GM23248 (cell line): ENCODE measurements around the gene EMC9. TPM values are rescaled to one million over a fixed set of nuclear protein-coding genes. Genes with fewer than 3 reads are reported as not detected.

ENCODE experiments used
- DNase-seq: peaks from one replicate; pipeline ENCODE4 v3.0.0-alpha.2; 2015
- H2AFZ ChIP-seq: fragments of 200-600 bp; sonication (generic); 2 replicates; pipeline ENCODE4 v1.6.1; 2016; ENCODE audit warnings: antibody characterized with exemption
- H3F3A ChIP-seq: fragments of 200-600 bp; sonication (generic); 2 replicates; pipeline ENCODE4 v1.6.1; 2016; ENCODE audit warnings: mild to moderate bottlenecking, antibody characterized with exemption, mixed run types; ENCODE audit not compliant: insufficient read depth
- H3K27ac ChIP-seq: fragments of 200-600 bp; sonication (generic); 2 replicates; pipeline ENCODE4 v1.5.1; 2016; ENCODE audit warnings: mild to moderate bottlenecking
- H3K27me3 ChIP-seq: fragments of 200-600 bp; sonication (generic); replicated peaks from 2 replicates; pipeline ENCODE4 v1.6.1; 2016; ENCODE audit warnings: mild to moderate bottlenecking; ENCODE audit not compliant: insufficient read depth
- H3K36me3 ChIP-seq: fragments of 200-600 bp; sonication (generic); 2 replicates; pipeline ENCODE4 v1.6.1; 2016; ENCODE audit warnings: low read depth, mild to moderate bottlenecking
- H3K4me1 ChIP-seq: fragments of 200-600 bp; sonication (generic); 2 replicates; pipeline ENCODE4 v1.6.1; 2016; ENCODE audit warnings: mild to moderate bottlenecking; ENCODE audit not compliant: insufficient read depth
- H3K4me2 ChIP-seq: fragments of 200-600 bp; sonication (generic); one replicate; pipeline ENCODE4 v1.6.1; 2016; ENCODE audit warnings: mild to moderate bottlenecking; ENCODE audit not compliant: unreplicated experiment
- H3K4me3 ChIP-seq: fragments of 200-600 bp; sonication (generic); 2 replicates; pipeline ENCODE4 v1.5.1; 2016; ENCODE audit warnings: mild to moderate bottlenecking
- H3K79me2 ChIP-seq: fragments of 200-600 bp; sonication (generic); 2 replicates; pipeline ENCODE4 v1.6.1; 2016; ENCODE audit warnings: mild to moderate bottlenecking; ENCODE audit not compliant: insufficient read depth
- H3K9ac ChIP-seq: fragments of 200-600 bp; sonication (generic); 2 replicates; pipeline ENCODE4 v1.6.1; 2016; ENCODE audit warnings: mild to moderate bottlenecking
- H3K9me2 ChIP-seq: fragments of 200-600 bp; sonication (generic); 2 replicates; pipeline ENCODE4 v1.6.1; 2016; ENCODE audit warnings: mixed run types, mild to moderate bottlenecking, moderate library complexity; ENCODE audit not compliant: insufficient read depth
- H3K9me3 ChIP-seq: fragments of 200-600 bp; sonication (generic); one replicate; pipeline ENCODE4 v1.6.1; 2017; ENCODE audit warnings: low read depth
- H4K20me1 ChIP-seq: fragments of 200-600 bp; sonication (generic); 2 replicates; pipeline ENCODE4 v1.6.0; 2016; ENCODE audit not compliant: insufficient read depth
- EZH2 ChIP-seq: fragments of 200-600 bp; sonication (generic); IDR thresholded peaks from 2 replicates; pipeline ENCODE4 v1.6.1; 2018; ENCODE audit warnings: antibody characterized with exemption, mild to moderate bottlenecking; ENCODE audit not compliant: insufficient read depth, poor library complexity, severe bottlenecking
- EZH2phosphoT487 ChIP-seq: fragments of 200-600 bp; sonication (generic); IDR thresholded peaks from 2 replicates; pipeline ENCODE4 v1.6.1; 2018; ENCODE audit warnings: antibody characterized with exemption, moderate library complexity, mild to moderate bottlenecking, low read depth; ENCODE audit not compliant: insufficient read depth
- WGBS, 2 experiments: methylation state at CpG; one replicate each; pipeline ENCODE4 v1.1.6; 2015 to 2017; ENCODE audit warnings: low lambda C conversion rate in 2 of 2, low coverage in 1 of 2; ENCODE audit errors: missing lambda C conversion rate in 2 of 2; 5-methylcytosine and 5-hydroxymethylcytosine counted together
- in situ Hi-C: fragments of 300-500 bp; cut with MboI; formaldehyde crosslinking; loops from 2 replicates; pipeline ENCODE4 v1.15.0; 2020
- polyA plus RNA-seq: library from polyadenylated mRNA; unstranded; fragments of >200 nt; fragmentation: Nextera tagmentation; extraction: Ambion mirVana; gene quantifications from 2 replicates; pipeline ENCODE4 v1.2.1, GENCODE V29; 2016
- total RNA-seq: library from RNA; depleted of rRNA; stranded (reverse); fragments of >200 nt; shearing (Covaris generic); gene quantifications from 2 replicates; pipeline ENCODE4 v1.2.3, GENCODE V29; 2014

EMC9 gene
- total and polyA plus RNA-seq, 2 experiments from 2014 or later, result 22.9 to 27.4 TPM

- in situ Hi-C loops, result no loop called here
- Histone ChIP-seq H3K9ac (peak within 1 kb of the TSS; percentile 87), H3K4me1 (peaks cover 13% of the 10 kb centered on the region), H4K20me1 (no peaks in the 10 kb centered on the region), H3K4me3 (peak within 1 kb of the TSS; percentile 96), H3K27ac (peak within 1 kb of the TSS; percentile 68), H3K79me2 (peaks cover 47% of the 10 kb centered on the region), H3K4me2 (peak within 1 kb of the TSS; percentile 91), H3K9me2 (no peaks in the 10 kb centered on the region), H3K36me3 (no peaks in the 10 kb centered on the region), H3K27me3 (no peaks in the 10 kb centered on the region), H3F3A (peaks cover 12% of the 10 kb centered on the region), H2AFZ (peak within 1 kb of the TSS; percentile 78), H3K9me3 (no peaks in the 10 kb centered on the region)
- no peak for TF ChIP-seq EZH2
- no peak for TF ChIP-seq EZH2phosphoT487
- 1% methylated on average over 57 to 62 of the region's 65 CpGs for whole genome bisulfite sequencing, 2 experiments
- DNase-seq, result peak; percentile 99
Measured at GRCh38 chr14:24188251-24189058, 47.1 kb upstream of the EMC9 start, which contains the start of gene IPO4. IPO4 (minus strand) TSS chr14:24188816; CDS start chr14:24188787, 29 bp downstream.

DNA sequence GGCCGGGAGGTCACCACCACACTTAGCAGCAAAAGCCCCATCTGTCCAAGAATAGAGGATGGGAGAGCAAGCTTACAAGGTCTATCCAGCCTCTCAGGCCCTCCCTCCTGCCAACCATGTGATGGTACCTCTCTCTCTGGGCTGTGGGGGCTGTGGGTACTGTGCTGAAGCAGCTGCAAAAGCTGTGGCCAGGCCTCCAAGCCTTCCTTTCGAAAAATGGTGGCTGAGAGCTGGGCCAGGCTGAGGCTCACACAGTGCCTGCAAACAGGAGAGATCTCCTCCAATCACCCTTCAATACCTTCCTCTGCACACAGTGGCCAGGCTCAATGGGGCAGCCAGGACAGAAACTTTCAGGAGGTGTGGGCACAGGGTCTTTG, 46.1 kb upstream of the EMC9 start:
- TF ChIP-seq EZH2 (no peak), EZH2phosphoT487 (no peak)
- no peak for DNase-seq
- Histone ChIP-seq H3K27me3 (no peaks in the 10 kb centered on the region), H3K36me3 (no peaks in the 10 kb centered on the region), H3K79me2 (peaks cover 38% of the 10 kb centered on the region), H2AFZ (no peak overlapping the region; the same call in 1 of the 2 replicates), H4K20me1 (no peaks in the 10 kb centered on the region), H3K9me3 (no peaks in the 10 kb centered on the region), H3K4me1 (peaks cover 13% of the 10 kb centered on the region), H3F3A (peaks cover 12% of the 10 kb centered on the region), H3K9ac (0 out of 2 replicates have a peak overlapping the region, but pooled peaks have one; percentile 87), H3K27ac (no peak overlapping the region), H3K4me2 (peak overlapping the region; percentile 91), H3K4me3 (peak overlapping the region; percentile 96), H3K9me2 (no peaks in the 10 kb centered on the region)
- WGBS, 2 experiments, result 55 to 79% methylated on average over 2 of the region's 2 CpGs
- in situ Hi-C loops, result no loop called here

GRCh38 chr14:24186831-24187538, 45.6 kb upstream of the EMC9 start:
- in situ Hi-C loops, result no loop called here
- Histone ChIP-seq H3K9me3 (no peaks in the 10 kb centered on the region), H3K27me3 (no peaks in the 10 kb centered on the region), H4K20me1 (no peaks in the 10 kb centered on the region), H3K4me3 (no peak overlapping the region), H2AFZ (no peak overlapping the region), H3K4me1 (peaks cover 13% of the 10 kb centered on the region), H3K27ac (no peak overlapping the region), H3K9ac (no peak overlapping the region), H3K36me3 (no peaks in the 10 kb centered on the region), H3K4me2 (peak overlapping the region; percentile 91), H3F3A (peaks cover 12% of the 10 kb centered on the region), H3K9me2 (no peaks in the 10 kb centered on the region), H3K79me2 (peaks cover 32% of the 10 kb centered on the region)
- no peak for TF ChIP-seq EZH2
- no peak for TF ChIP-seq EZH2phosphoT487
- no peak for DNase-seq
- 91 to 92% methylated on average over 10 of the region's 10 CpGs for WGBS, 2 experiments

- no peak for TF ChIP-seq EZH2
- TF ChIP-seq EZH2phosphoT487, result no peak
- Histone ChIP-seq H3F3A (peaks cover 17% of the 10 kb centered on the region), H2AFZ (no peak overlapping the region), H3K27me3 (no peaks in the 10 kb centered on the region), H3K4me3 (no peak overlapping the region), H3K27ac (no peak overlapping the region), H3K9me2 (no peaks in the 10 kb centered on the region), H3K79me2 (peaks cover 23% of the 10 kb centered on the region), H3K4me2 (no peak overlapping the region), H4K20me1 (no peaks in the 10 kb centered on the region), H3K36me3 (peaks cover 6% of the 10 kb centered on the region; the same call in 1 of the 2 replicates), H3K9ac (no peak overlapping the region), H3K4me1 (peaks cover 13% of the 10 kb centered on the region), H3K9me3 (no peaks in the 10 kb centered on the region)
- 86% methylated on average over 11 of the region's 11 CpGs for WGBS, 2 experiments
- in situ Hi-C loops, result no loop called here
- DNase-seq, result no peak
Measured at GRCh38 chr14:24185741-24186140, 44.4 kb upstream of the EMC9 start.
